ENCODE results near the gene CTTNBP2NL. TPM values are rescaled to one million over a fixed set of nuclear protein-coding genes. Genes with fewer than 3 reads are reported as not detected.

The CTTNBP2NL gene
- polyA plus RNA-seq, 1 experiment = 17.2 TPM

DNA sequence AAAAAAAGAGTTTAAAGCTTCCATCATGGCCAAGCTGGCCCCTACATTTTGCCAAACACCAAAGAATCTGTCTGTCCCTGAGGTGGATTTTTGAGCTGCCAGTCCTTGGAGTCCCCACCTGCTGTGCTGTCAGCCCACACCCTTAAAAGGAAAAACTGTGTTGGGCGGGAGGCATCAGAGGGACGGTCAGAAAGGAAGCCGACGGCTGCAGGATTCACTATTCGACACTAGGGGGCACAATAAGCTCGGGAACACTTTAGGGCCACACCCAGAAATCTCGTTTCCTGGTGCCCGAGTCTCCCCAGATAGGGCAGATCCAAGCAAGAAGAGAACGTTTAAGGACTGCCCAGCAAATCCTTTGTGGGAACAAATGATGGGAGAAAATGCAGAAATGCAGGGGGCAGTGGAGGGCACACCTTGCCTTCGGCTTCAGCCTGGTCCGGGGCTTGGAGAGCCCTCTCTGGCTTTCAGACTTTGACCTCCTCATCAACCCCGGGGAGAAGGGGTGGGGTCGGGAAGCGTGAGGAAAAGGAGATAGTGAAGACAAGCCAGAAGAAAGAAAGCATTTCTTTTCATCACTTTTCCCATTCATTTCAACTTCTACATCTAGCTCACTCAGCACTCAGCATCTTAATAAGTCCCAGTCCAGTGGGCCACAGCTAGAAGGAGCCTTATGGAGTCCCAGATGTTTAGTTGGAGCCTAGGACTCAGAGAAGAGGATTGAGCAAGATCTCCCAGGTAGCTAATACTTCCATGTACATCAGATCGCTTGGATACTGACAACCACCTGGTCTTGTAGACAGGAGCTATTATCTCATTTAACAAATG, 5.0 kb upstream of the CTTNBP2NL start:
- H3K36me3 ChIP-seq (ENCODE audit: control insufficient read depth, insufficient read depth, low read length) = no peaks in the 10 kb centered on the region
- no peaks in the 10 kb centered on the region for H3K27me3 ChIP-seq (ENCODE audit: control insufficient read depth, insufficient read depth, low read length)
- H3K4me3 ChIP-seq (ENCODE audit: low read depth, low read length) = peak overlapping the region; percentile 28
- POLR2A ChIA-PET = no interaction called here
- TF ChIP-seq, protein P1, sequence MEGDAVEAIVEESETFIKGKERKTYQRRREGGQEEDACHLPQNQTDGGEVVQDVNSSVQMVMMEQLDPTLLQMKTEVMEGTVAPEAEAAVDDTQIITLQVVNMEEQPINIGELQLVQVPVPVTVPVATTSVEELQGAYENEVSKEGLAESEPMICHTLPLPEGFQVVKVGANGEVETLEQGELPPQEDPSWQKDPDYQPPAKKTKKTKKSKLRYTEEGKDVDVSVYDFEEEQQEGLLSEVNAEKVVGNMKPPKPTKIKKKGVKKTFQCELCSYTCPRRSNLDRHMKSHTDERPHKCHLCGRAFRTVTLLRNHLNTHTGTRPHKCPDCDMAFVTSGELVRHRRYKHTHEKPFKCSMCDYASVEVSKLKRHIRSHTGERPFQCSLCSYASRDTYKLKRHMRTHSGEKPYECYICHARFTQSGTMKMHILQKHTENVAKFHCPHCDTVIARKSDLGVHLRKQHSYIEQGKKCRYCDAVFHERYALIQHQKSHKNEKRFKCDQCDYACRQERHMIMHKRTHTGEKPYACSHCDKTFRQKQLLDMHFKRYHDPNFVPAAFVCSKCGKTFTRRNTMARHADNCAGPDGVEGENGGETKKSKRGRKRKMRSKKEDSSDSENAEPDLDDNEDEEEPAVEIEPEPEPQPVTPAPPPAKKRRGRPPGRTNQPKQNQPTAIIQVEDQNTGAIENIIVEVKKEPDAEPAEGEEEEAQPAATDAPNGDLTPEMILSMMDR (IDR thresholded peaks at IDR 0.05; ENCODE audit: insufficient read depth, low read depth, low read length) = peak; percentile 92
- CTCF ChIA-PET = interaction anchor here (0.7 to 9.4 kb wide), 37 partner anchors 10 to 414 kb away, joined by 3 to 119 read pairs (median 5); partner anchors contain the start of genes CAPZA1, MOV10, PPM1J and RHOC
- DNase-seq (ENCODE audit: low read depth) = peak; percentile 39

DNA sequence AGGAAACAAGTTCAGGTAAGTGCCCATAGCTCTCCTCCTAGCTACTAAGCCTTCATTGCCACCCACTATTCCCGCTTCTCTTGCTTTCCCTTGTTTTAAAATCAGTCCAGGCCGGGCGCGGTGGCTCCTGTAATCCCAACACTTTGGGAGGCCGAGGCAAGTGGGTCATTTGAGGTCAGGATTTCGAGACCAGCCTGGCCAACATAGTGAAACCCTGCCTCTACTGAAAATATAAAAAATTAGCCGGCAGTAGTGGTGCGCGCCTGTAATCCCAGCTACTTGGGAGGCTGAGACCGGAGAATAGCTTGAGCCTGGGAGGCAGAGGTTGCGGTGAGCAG, 4.4 kb upstream of the CTTNBP2NL start:
- DNase-seq (ENCODE audit: low read depth) = no peak
- TF ChIP-seq, protein P1 (IDR thresholded peaks at IDR 0.05; ENCODE audit: insufficient read depth, low read depth, low read length) = no peak
- ChIA-PET CTCF (interaction anchor here (0.8 to 9.4 kb wide), 27 partner anchors 13 to 413 kb away, joined by 3 to 119 read pairs (median 5); partner anchors contain the start of genes CAPZA1, MOV10, PPM1J and RHOC), POLR2A (no interaction called here)
- Histone ChIP-seq H3K27me3 (ENCODE audit: control insufficient read depth, insufficient read depth, low read length) (no peaks in the 10 kb centered on the region), H3K36me3 (ENCODE audit: control insufficient read depth, insufficient read depth, low read length) (no peaks in the 10 kb centered on the region), H3K4me3 (ENCODE audit: low read depth, low read length) (no peak overlapping the region)

DNA sequence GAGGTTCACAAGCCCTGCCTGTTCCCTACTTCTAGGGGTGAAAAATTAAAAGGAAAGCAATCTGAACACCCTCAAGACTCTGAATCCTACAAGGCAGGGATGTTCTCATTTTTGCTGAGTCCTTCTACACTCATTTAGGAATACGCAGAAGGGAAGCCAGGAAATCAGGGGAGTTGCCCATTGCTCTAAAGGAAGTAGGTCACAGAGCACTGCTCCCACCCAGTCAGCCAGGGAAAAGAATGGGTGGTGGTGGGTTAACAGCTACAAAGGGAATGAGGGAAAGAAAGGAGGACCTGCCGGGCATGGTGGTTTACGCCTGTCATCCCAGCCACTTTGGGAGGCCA, 2.4 kb upstream of the CTTNBP2NL start:
- POLR2A ChIA-PET = interaction anchor here (0.6 to 1.6 kb wide), 2 partner anchors 312 to 771 kb away, joined by 4 read pairs; no protein-coding TSS in a partner anchor
- no peaks in the 10 kb centered on the region for H3K36me3 ChIP-seq (ENCODE audit: control insufficient read depth, insufficient read depth, low read length)
- no peak for DNase-seq (ENCODE audit: low read depth)
- CTCF ChIA-PET = interaction anchor here (0.6 to 9.4 kb wide), 7 partner anchors 10 to 622 kb away, joined by 3 to 119 read pairs (median 4); partner anchors contain the start of gene RHOC
- H3K27me3 ChIP-seq (ENCODE audit: control insufficient read depth, insufficient read depth, low read length) = no peaks in the 10 kb centered on the region
- TF ChIP-seq, protein P1 (IDR thresholded peaks at IDR 0.05; ENCODE audit: insufficient read depth, low read depth, low read length) = no peak
- H3K4me3 ChIP-seq (ENCODE audit: low read depth, low read length) = no peak overlapping the region

DNA sequence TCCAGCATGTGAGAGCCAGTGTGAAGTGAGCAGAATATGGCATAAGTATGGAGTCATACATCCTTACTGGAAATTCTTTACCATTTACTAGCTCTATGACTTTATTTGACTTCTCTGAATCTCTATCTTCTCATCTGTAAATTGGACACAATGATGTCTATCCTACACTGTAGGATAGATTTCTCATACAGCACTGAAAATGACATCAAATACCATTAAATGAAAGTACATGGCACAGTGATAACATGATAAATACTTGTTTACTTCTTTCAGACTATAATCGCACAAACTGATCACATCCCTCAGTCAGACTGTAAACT, 1.3 kb upstream of the CTTNBP2NL start:
- POLR2A ChIA-PET = interaction anchor here (0.6 to 1.6 kb wide), 6 partner anchors 51 to 476 kb away, joined by 3 to 7 read pairs (median 4); no protein-coding TSS in a partner anchor
- DNase-seq (ENCODE audit: low read depth) = no peak
- TF ChIP-seq, protein P1 (IDR thresholded peaks at IDR 0.05; ENCODE audit: insufficient read depth, low read depth, low read length) = no peak
- Histone ChIP-seq H3K27me3 (ENCODE audit: control insufficient read depth, insufficient read depth, low read length) (no peaks in the 10 kb centered on the region), H3K4me3 (ENCODE audit: low read depth, low read length) (no peak overlapping the region; the same call in 1 of the 2 replicates), H3K36me3 (ENCODE audit: control insufficient read depth, insufficient read depth, low read length) (no peaks in the 10 kb centered on the region)
- CTCF ChIA-PET = interaction anchor here (0.7 to 9.4 kb wide), 7 partner anchors 9 to 1425 kb away, joined by 3 to 119 read pairs (median 5); partner anchors contain the start of gene RHOC

DNA sequence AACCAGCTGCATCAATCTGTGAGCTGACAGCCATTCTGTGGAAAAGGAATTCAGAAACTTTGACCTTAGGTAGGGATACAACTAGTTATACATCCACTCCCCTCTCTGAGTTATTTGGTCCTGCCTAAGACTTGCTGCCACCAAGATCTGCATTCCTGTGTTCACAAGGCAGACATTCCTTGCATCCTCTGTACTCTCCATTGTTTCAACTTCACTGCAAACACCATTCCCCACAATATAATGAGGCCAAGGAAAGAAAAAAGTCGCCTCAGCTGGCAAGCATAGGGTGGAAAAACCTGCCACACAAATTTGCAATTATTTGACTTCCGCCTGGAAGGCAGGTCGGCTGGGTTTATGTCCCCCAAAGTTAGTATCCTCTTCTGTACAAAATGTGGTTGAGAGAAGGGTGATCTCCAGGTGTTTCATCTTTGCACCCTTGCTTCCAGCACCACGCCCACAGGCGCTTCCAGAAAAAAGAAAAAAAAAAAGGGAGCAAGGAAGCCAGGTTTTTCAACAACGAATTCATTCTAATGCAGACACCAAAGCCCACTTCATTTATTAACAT, 676 bp upstream of the CTTNBP2NL start:
- ChIA-PET POLR2A (interaction anchor here (0.5 to 0.8 kb wide), 2 partner anchors 10 to 34 kb away, joined by 3 read pairs; no protein-coding TSS in a partner anchor), CTCF (interaction anchor here (0.9 to 9.4 kb wide), 9 partner anchors 26 to 321 kb away, joined by 3 to 119 read pairs (median 4); partner anchors contain the start of gene RHOC)
- DNase-seq (ENCODE audit: low read depth) = no peak
- peak overlapping the region; percentile 90 for H3K4me3 ChIP-seq (ENCODE audit: low read depth, low read length)
- no peaks in the 10 kb centered on the region for H3K36me3 ChIP-seq (ENCODE audit: control insufficient read depth, insufficient read depth, low read length)
- no peaks in the 10 kb centered on the region for H3K27me3 ChIP-seq (ENCODE audit: control insufficient read depth, insufficient read depth, low read length)
- TF ChIP-seq, protein P1 (IDR thresholded peaks at IDR 0.05; ENCODE audit: insufficient read depth, low read depth, low read length) = no peak

Measured in BJ (cell line).